ENCODE results near the gene RFESD. TPM values are rescaled to one million over a fixed set of nuclear protein-coding genes. Genes with fewer than 3 reads are reported as not detected.

Gene RFESD
- total and polyA plus RNA-seq, 8 donors = 1.7 to 3.2 (median 2.0) TPM; not detected in 4

GRCh38 chr5:95707055-95707454, 60.5 kb downstream of the RFESD start:
- H3K27me3 ChIP-seq = no peaks in the 10 kb centered on the region

More at GRCh38 chr5:95707055-95707454, 60.5 kb downstream of the RFESD start:
- WGBS, 5 donors = 74 to 83% (median 77%) methylated on average over 9 of the region's 9 CpGs
- H3K9me3 ChIP-seq = no peaks in the 10 kb centered on the region
- H3K4me3 ChIP-seq = no peak overlapping the region
- DNase-seq = no peak
- TF ChIP-seq POLR2AphosphoS5 (IDR thresholded peaks at IDR 0.05) (no peak), CTCF (IDR thresholded peaks at IDR 0.05) (no peak), EP300 (IDR thresholded peaks at IDR 0.05) (no peak), POLR2A (IDR thresholded peaks at IDR 0.05) (no peak)
- intact Hi-C loops (cut with DNase I; ENCODE audit: low total_unique reads) = no loop called here
- no peak overlapping the region for H3K27ac ChIP-seq
- peaks cover 0 to 10% (median 6%) of the 10 kb centered on the region in 4 donors for H3K4me1 ChIP-seq
- H3K36me3 ChIP-seq = no peaks in the 10 kb centered on the region

Other genes with a start within 250 kb of the RFESD start
- gene SKIC3, start 91.8 kb upstream of the RFESD start, total RNA-seq = 100 to 1,000 TPM in 3 of 5 donors, 10 to 100 TPM in 2; 25.2 to 181 (median 110) TPM
- 10 to 100 TPM; 12.5 to 14.3 (median 13.7) TPM for gene SKIC3, start 91.8 kb upstream of the RFESD start, polyA plus RNA-seq
- 10 to 100 TPM in 2 of 5 donors, 1 to 10 TPM in 2, not detected in 1; 4.3 to 68.3 (median 8.0) TPM for gene ARSK, start 91.7 kb upstream of the RFESD start, total RNA-seq
- 1 to 10 TPM; 2.9 to 6.1 (median 3.8) TPM for gene ARSK, start 91.7 kb upstream of the RFESD start, polyA plus RNA-seq
- gene GPR150, start 26.7 kb upstream of the RFESD start, total RNA-seq = under 1 TPM in 2 of 5 donors, not detected in 3; 0.18 to 0.89 TPM
- gene GPR150, start 26.7 kb upstream of the RFESD start, polyA plus RNA-seq = 1 to 10 TPM in 1 of 3 donors, under 1 TPM in 2; 0.44 to 1.0 (median 0.76) TPM
- under 1 TPM in 1 of 5 donors, not detected in 4; 0.55 TPM for gene SPATA9, start 36.2 kb downstream of the RFESD start, total RNA-seq
- gene SPATA9, start 36.2 kb downstream of the RFESD start, polyA plus RNA-seq = under 1 TPM in 1 of 3 donors, not detected in 2; 0.35 TPM
- gene RHOBTB3, start 84.6 kb downstream of the RFESD start, total RNA-seq = 100 to 1,000 TPM in 4 of 5 donors, 10 to 100 TPM in 1; 66.7 to 730 (median 151) TPM
- 10 to 100 TPM; 13.7 to 28.4 (median 26.5) TPM for gene RHOBTB3, start 84.6 kb downstream of the RFESD start, polyA plus RNA-seq
- gene GLRX, start 175.9 kb downstream of the RFESD start, total RNA-seq = 10 to 100 TPM; 11.3 to 30.4 (median 14.0) TPM
- gene GLRX, start 175.9 kb downstream of the RFESD start, polyA plus RNA-seq = 100 to 1,000 TPM in 1 of 3 donors, 10 to 100 TPM in 2; 51.0 to 211 (median 65.7) TPM

Data from stomach (tissue), 9 donors.